Measurements from ENCODE around the gene EXOC4.

The EXOC4 gene

DNA sequence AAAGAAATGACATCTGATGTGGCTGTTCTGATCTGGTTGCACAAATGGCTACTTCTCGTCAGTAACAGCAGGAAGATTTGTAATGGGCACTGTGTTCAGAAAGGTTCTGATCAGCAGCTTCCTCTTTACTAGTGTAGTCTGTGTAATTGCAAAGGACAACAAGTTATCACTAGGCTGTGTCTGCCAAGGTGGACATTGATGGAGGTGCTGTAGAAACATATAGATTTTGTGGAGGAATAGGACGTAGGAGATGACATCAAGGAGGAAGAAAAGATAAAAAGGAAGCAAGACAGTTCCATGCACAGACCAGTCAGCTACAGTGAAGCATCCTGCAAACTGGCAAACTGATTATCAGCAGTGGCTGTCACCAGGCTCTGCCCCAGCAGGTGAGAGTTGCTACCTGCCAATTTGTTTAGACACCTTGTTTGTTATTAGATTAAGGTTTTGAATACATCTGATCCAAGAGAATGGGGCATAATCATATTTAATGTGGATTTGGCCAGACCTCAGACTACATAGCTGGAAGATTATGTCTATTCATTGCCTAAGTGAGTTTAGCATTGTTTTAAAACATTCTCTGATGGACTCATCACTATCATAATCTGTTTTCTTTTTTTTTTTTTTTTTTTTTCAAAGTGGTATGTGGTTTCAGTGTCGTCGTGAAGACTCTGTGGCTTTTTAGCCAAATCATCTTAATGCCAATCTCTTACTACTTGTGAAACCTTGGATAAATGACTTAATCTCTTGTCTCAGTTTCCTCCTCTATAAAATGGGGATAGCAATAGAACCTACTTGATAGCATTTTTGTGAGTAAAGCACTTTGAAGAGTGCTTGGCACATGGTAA is 456.4 kb downstream of the EXOC4 start:
- no peak for DNase-seq (ENCODE audit: low spot score)

DNA sequence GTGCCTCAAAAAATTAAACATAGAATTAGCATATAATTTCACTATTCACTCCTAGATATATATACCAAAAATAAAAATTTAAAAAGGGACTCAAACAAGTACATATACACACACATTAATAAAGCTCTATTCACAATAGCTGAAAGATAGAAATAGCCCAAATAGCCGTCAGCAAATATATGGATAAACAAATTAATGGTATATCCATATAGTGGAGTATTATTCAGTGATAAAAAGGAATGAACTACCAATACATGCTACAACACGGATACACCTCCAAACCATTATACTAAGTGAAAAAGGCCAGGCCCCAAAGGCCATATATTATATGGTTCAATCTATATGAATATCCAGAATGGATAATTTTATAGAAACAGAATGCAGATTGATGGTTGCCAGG is 459.7 kb downstream of the EXOC4 start:
- no peak for DNase-seq (ENCODE audit: low spot score)

DNA sequence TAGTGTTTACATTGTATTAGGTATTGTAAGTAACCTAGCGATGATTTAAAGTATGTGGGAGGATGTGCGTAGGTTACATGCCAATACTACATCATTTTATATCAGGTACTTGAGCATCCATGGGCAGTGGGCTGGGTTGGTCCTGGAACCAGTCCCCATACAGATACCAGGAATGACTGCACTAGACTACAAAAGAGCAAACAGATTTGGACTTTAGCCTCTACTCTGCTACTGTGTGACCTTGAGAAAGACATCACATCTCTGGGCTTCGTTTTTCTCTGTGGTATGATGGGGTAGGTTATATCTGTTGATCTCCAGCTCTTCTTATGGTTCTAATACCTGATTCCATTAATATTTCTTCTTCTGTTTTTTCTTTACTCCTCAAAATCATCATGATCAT is 461.8 kb downstream of the EXOC4 start:
- DNase-seq (ENCODE audit: low spot score) = no peak

DNA sequence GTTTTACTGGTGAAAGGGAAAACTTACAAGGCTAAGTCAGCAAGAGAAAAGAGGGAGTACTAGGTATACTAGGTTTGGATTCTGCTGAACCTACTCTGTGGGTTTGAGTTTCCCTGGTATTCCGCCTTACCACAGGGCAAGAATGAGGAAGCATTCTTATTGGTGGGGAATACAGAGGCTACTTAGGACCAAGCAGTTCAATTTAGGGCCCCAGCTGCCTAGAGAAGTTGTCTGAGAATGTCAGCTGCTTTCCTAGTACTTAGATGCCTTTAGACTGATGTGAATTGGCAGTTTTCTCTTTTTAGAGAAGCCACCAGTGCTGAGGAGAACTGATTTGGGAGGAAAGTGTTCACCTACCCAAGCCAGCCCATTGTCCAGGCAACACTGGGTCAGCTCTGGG is 465.3 kb downstream of the EXOC4 start:
- DNase-seq (ENCODE audit: low spot score) = no peak

DNA sequence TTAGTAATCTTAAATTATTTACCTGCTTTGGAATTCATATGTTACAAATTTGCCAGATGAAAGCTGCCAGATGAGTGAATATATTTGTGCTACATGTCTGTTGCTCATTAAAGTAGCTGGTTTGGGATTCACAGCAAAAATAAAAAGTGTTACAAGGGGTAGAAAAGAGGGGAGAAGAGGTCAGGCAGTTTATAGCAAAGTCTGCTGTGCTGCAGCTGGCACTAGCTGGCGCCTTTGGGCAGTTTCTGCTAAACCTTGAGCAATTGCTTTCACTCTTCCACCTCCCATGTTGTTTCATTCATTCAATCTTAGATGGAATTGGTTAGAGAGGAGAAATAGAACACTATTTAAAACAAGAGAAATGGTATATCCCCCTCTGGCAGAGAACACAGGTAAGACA is 470.2 kb downstream of the EXOC4 start:
- DNase-seq (ENCODE audit: low spot score) = no peak

DNA sequence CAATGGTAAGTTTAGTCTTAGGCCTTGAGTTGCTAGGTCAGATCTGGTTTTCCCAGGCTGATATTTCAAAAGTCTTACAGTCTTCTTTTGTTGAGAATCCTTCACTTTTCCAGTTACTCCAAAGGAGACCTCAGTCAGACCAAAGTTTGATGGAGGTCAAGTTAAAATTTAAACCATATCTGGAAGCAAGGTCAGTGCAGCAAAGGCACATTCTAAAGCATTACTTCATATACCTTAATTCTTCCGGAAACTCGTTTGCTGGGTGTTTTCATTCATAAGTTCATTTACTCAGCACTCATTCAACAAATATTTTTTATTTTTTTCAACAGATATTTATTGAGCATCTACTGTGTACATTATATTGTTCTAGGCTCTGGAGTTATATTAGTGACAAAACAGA is 471.3 kb downstream of the EXOC4 start:
- DNase-seq (ENCODE audit: low spot score) = no peak

DNA sequence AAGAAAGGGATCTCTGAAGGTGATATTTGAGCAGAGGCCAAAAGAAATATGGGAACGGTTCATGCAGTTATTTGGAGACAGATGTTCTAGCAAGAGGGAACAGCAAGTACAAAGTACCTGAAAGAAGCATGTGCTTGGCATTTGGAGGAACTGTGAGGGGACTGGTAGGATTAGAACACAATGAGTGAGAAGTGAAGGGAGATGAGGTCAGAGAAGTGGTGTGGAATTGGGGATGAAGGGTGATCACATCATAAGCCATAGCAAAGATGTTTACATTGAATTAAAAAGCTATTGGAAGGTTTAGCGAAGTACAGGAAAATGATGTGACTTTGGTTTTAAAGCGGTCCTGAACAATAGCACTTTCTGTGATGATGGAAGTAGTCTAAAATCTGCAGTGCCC is 471.8 kb downstream of the EXOC4 start:
- DNase-seq (ENCODE audit: low spot score) = no peak

DNA sequence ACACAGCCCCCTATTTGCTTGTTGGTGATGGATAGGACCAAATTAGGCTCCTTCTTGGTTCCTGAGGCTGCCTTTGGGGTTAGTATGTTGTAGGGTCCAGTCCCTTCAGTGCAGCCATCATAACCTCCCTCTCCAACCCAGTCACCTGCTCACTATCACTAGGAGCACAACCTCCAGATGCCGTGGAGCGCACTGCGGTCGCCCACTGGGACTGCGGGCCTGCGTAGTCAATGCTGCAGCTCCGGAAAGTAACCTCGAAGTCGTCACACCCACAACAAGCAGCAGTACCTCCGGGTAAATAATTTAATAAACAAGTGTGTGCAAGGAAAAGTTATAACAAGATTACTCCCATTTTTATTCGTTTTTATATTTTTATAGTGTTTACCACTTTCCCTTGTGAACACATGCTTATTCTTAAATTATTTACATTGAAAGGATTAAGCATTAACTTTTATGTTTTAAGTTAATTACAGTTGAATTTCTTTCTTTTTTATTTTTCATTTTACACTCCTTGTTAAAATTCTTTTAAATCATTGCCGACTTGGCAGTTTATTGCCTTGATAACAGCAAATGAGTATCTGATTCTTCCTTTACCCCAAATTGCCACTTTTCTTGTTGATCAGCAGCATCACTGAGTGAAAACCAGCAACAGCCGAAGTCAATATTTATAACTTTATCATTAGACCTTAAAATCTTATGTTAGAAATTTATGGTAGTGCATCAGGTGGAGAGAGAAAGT is 474.8 kb downstream of the EXOC4 start:
- DNase-seq (ENCODE audit: low spot score) = no peak

DNA sequence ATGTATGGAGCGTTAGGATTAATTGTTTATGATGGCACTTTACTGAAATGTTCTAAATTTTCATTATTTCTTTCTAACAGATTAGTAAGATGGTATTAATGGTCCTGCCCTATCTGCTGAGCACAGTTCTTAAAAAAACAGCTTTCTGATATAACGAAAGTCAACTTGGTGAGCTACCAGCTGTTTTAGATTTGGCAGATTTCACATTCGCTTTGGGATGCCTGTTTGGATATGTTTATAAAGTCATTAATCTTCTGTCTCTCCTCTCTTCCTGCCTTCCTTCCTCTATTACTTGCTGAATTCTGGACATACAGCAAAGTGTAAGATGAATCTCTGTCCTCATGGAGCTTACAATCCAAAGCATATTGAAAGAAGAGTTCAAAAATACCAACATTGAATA is 477.5 kb downstream of the EXOC4 start:
- DNase-seq (ENCODE audit: low spot score) = no peak

DNA sequence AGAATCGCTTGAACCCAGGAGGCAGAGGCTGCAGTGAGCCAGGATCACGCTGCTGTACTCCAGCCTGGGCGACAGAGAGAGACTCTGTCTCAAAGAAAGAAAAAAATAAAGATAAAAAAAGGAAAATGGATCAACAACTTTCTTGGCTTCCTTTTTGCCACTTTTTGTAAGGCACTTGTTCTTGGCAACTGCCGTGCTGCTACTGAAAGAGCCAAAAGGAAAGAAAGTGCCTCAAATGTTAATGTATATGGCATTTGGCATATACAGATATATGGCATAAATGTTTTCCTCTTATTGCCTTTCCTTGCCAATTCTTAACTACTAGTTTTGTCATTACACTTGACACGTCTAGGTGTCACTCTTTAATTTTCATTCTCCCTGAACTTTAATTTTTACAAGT is 480.5 kb downstream of the EXOC4 start:
- DNase-seq (ENCODE audit: low spot score) = no peak

DNA sequence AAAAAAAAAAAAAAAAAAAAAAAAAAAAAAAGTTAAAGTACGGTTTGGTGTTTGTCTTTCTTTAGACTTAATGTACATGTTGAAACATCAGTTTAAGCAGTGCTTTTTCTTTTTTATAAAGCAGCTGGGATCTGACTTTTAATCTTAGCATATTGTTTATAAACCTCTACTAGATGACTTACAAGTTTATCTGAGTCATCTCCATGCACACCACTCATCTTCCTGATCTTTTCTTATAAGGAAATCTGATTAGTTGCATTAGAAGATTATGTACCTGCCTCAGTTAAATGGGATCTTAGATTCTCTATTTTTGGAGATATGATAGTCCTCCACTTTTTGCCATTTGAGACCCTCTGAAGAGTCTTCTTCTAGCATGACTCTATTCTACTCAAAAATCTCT is 482.3 kb downstream of the EXOC4 start:
- no peak for DNase-seq (ENCODE audit: low spot score)

DNA sequence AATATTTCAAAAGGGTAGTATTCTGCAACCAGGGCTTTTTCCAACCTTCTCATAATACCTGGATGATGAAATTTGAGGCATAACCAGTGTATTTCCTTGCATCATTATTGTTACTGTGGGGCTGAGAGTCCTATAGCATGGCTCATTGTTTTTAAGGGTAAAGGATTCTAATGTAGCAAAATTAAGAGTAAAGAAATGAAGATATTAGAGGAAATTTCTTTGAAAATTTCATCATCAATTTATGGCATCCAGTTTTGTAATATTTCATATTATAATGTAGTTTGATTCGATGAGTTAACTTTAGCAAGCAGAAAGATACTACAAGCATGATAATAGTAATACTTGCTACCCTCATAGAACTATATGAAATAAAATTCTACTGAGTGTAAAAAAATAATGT is 486.9 kb downstream of the EXOC4 start:
- no peak for DNase-seq (ENCODE audit: low spot score)

DNA sequence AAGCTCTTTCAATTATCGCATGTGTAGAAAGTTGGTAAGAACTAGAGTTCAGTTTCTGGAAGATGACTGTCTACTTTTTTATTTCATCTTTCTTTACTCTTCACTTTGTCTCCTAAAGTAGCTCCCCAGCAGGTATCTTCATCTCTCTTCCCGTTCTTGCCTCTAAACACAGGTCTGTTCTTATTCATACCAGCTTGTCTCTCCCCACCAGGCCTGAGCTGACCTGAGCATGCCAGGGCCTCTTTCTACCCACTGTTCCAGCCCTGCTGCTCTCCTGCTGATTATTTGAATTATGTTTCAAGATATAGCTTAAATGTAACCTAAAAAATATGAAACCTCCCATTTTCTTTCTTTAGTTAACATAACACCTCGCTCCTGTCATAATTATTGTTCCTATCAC is 488.2 kb downstream of the EXOC4 start:
- DNase-seq (ENCODE audit: low spot score) = no peak

DNA sequence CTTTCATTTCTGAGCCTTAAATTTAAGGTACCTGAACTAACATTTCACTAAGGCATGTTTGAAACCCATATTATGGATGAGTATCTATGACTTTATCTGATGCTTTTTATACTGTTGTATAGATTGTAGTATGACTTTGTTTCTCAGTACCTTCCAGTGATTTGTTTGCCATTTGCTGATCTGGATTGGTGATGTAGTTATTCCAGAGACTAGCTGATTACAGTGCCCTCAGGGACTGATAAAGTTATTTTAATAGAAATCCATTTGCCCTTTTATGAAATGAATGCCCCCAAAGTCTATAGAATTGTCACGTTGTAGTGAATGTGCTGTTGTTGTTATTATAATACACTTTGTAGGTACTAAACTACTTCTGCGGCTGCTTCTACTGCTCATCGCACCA is 488.8 kb downstream of the EXOC4 start:
- DNase-seq (ENCODE audit: low spot score) = no peak

DNA sequence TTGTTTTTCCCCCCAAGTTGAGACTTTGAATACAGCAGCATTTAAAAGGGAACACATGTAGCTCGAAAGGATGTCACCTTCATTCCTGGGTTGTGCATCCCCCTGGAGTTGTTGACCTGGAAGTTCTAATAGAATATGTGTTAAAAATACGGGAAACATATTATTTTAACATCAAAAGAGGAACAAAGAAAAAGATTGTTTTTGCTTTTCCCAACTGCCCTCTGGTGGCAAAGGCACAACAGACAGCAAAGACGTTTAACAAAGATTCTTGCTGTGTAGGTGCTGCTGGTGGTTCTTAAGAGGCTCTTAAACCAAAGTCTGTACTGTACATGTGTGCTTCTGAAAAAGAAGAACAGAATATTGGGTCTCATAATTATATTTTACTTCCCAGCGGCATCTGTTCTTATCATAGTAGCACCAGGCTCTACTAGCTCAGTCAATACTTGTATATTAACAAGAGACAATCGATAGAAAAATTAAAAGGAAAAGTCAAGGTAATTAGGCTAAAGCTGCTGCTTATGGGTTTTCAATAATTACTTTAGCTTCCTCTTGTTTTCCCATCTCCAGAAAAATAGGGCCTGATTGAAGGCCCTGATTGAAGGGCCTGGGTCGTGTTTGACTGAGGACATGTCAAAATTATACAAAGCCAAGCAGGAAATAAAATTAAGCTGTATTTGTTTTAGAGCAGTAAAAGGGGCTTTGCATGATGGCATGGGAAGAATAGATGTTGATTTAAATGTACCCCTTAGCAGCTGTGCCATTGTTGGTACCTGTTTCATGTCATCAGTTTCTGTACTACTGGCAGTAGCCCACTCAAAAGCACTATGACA is 490.0 kb downstream of the EXOC4 start:
- no peak for DNase-seq (ENCODE audit: low spot score)

DNA sequence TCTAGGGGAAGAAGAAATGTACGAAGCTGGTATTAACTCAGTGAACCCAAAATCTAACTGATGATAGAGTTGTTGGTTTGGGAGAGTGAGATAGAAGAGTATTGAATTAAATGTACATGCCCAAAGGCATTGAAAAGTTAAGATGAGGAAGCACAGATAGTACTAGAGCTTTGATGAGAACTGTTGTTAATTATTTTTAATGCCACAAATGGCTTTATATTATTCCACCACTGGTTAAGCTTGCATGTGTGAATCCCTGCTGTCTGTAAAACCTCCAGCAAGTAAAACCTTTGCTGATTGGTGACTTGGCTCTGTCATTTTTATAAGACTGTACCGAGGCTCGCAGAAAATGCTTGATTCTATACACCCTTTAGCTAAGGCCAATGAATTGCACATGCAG is 491.6 kb downstream of the EXOC4 start:
- DNase-seq (ENCODE audit: low spot score) = no peak

DNA sequence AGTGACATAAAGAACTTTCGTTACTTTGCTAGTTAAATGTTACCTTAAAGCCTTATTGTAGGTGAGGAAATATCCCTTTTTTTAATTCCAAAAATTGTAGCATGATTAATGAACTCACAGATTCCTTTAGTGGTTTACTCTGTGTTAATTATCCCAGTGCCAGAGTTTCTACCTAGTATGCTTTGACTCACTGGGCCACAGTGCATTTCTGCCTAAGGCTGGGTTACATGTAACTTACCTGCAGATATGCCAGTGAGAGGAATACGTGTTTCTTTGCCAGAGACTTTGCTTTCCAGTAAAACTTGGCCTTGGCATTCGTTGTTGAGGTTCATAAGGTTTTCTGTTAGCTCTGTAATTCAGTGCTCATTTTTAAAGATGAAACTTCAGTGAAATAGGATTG is 493.4 kb downstream of the EXOC4 start:
- DNase-seq (ENCODE audit: low spot score) = no peak

DNA sequence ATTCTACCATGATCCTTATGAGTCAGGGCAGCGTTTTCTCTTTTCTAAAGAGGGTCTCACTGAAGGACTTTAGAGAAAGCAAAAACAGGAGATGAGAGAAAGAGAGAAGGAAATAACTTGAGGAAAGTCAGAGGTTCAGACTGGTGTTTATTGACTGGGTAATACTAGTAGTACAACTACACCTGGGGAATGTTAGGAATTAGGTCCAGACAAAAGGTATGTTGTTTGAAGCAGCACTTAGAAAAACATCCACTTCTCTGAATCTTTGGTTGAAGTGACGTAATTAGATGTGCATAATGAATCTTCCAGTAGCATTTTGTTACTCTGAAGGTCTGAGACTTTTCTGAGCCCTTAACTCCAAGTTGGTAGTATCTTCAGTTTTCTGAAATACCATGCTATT is 494.0 kb downstream of the EXOC4 start:
- DNase-seq (ENCODE audit: low spot score) = no peak

DNA sequence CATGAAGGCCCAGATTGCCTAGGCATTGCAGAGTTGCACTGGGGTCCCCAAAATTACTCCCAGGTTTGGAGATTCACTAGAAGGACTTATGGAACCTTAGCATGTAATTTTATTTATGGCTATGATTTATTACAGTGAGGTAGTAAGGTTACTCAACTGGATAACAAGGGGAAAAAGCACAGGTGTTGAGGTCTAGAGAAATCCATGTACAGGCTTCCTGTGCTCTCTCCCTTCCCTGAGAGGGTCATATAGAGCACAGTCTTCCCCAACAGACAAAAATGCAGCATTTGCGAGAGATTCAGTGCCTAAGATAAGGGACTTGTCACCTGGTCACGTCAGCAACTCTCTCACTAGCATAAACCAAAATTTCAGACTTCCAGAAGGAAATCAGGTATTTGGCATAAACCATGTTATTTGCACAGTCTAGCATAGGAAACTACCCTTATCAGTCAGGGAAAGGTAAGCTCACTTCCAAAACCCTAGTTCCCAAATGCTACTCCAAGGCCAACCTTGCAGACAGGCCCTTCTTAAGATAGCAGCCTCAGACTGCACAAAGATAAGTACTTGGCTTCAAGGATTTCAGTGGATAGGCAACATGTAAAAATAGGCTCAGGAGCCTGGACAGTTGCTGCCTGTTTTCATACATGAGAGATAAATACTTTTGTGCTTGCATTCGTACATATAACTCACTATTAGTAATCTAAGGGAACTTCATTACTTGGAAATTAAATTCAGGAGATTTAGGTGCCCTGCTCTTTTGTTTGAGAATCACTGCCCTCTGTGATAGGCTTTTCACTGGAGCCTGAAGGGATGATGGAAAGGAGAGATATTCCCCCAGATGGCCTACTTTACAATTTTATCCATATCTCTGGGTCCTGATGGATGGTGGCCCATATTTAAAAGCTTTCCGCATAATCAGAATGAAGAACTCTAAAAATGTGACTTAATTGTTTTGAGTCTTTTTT is 495.8 kb downstream of the EXOC4 start:
- DNase-seq (ENCODE audit: low spot score) = no peak

DNA sequence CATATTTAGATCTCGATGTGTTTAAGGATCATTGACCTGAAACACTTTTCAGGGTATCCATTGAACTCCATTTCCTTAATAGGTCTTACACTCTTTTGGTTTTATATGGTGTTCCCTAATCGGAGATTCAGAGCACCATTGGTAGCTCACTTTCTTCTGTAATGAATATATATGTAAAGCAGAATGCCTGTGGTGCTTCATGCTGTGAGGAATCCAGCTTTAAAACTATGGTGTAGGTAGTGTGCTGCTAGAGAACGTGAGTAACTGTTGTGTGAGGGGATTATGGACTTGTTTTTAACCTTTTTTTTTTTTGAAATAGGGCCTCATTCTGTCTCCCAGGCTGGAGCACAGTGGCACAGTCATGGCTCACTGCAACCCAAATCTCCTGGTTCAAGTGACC is 497.4 kb downstream of the EXOC4 start:
- no peak for DNase-seq (ENCODE audit: low spot score)

DNA sequence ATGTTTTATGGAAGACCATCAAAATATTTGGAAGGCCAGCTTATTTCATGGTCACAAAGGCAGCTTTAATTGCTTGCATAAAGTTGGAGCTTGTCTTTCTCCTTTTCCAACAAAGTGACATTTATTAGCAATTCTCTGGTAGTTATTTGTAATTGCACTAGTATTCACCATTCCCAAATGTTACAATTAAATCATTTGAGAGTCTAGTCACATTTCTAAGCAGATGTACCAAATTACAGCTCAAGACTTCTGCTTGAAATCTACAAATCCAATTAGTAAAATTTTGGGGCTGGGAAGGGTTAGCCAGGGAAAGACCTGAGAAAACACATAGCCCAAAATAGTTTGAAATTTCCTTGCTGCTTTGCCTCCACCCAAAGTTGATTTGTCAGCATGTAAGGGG is 498.2 kb downstream of the EXOC4 start:
- no peak for DNase-seq (ENCODE audit: low spot score)

DNA sequence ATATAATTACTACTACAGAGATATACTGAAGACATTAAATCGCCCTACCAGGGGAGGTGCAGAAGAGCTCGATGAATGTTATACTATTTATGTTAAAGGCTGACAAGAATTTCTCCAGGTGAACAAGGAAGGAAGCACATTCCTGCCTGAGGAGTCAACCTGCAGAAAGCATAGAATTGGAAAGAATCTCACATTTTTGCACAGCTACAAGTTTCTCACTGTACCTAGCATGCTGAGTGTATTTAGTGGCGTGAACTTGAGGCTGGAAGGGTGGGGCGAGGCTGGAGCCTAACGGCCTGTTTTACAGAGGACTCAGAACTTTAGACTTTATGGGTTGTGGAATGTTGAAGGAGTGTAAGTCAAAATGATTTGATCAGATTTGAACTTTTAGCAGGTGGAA is 500.6 kb downstream of the EXOC4 start:
- no peak for DNase-seq (ENCODE audit: low spot score)

All from ecto neural progenitor cell (in vitro differentiated cells).